Measurements from ENCODE around the gene TGIF1. TPM values are rescaled to one million over a fixed set of nuclear protein-coding genes. Genes with fewer than 3 reads are reported as not detected.
"Not testable (repeated sequence)": the region's sequence is repeated elsewhere in the genome, so short reads cannot be mapped to it uniquely, and the experiment has no call there.

TGIF1 gene
- total RNA-seq, result 7.6 and 8.8 TPM in 2 replicates

GRCh38 chr18:3450012-3450798 is at the start of gene TGIF1:
TGIF1 (plus strand) TSS chr18:3450172; CDS start chr18:3450490, 318 bp downstream.
- intact Hi-C loops (cut with micrococcal nuclease), result loop anchor here (10.0 kb wide), 1 partner anchor 875 kb away; the partner anchor contains the start of genes METTL4 and NDC80

GRCh38 chr18:3400567-3401296 is 49.2 kb upstream of the TGIF1 start:
- intact Hi-C loops (cut with micrococcal nuclease), result no loop called here

GRCh38 chr18:3401669-3402620 is 48.0 kb upstream of the TGIF1 start:
- intact Hi-C loops (cut with micrococcal nuclease), result no loop called here

- intact Hi-C loops (cut with micrococcal nuclease), result no loop called here
Observed at GRCh38 chr18:3402982-3403451, 47.0 kb upstream of the TGIF1 start.

- intact Hi-C loops (cut with micrococcal nuclease), result no loop called here
Observed at GRCh38 chr18:3405713-3406112, 44.3 kb upstream of the TGIF1 start.

- intact Hi-C loops (cut with micrococcal nuclease), result no loop called here
Observed at GRCh38 chr18:3408107-3408506, 41.9 kb upstream of the TGIF1 start.

- intact Hi-C loops (cut with micrococcal nuclease), result no loop called here
Observed at GRCh38 chr18:3409811-3410210, 40.2 kb upstream of the TGIF1 start.

- intact Hi-C loops (cut with micrococcal nuclease), result no loop called here
Observed at GRCh38 chr18:3410273-3410672, 39.7 kb upstream of the TGIF1 start.

GRCh38 chr18:3410876-3411275 is 39.1 kb upstream of the TGIF1 start:
- intact Hi-C loops (cut with micrococcal nuclease), result not testable (repeated sequence)

GRCh38 chr18:3411327-3411726 is 38.6 kb upstream of the TGIF1 start:
- intact Hi-C loops (cut with micrococcal nuclease), result no loop called here

GRCh38 chr18:3411854-3412268 is 38.1 kb upstream of the TGIF1 start:
- intact Hi-C loops (cut with micrococcal nuclease), result no loop called here

- intact Hi-C loops (cut with micrococcal nuclease), result not testable (repeated sequence)
Observed at GRCh38 chr18:3412528-3412927, 37.4 kb upstream of the TGIF1 start.

GRCh38 chr18:3415110-3415509 is 34.9 kb upstream of the TGIF1 start:
- intact Hi-C loops (cut with micrococcal nuclease), result no loop called here

GRCh38 chr18:3418083-3418482 is 31.9 kb upstream of the TGIF1 start:
- intact Hi-C loops (cut with micrococcal nuclease), result no loop called here

- intact Hi-C loops (cut with micrococcal nuclease), result no loop called here
Observed at GRCh38 chr18:3420919-3421279, 29.1 kb upstream of the TGIF1 start.

- intact Hi-C loops (cut with micrococcal nuclease), result no loop called here
Observed at GRCh38 chr18:3422905-3423304, 27.1 kb upstream of the TGIF1 start.

GRCh38 chr18:3424280-3424890 is 25.6 kb upstream of the TGIF1 start:
- intact Hi-C loops (cut with micrococcal nuclease), result no loop called here

- intact Hi-C loops (cut with micrococcal nuclease), result no loop called here
Observed at GRCh38 chr18:3425030-3425429, 24.9 kb upstream of the TGIF1 start.

- intact Hi-C loops (cut with micrococcal nuclease), result no loop called here
Observed at GRCh38 chr18:3425446-3425845, 24.5 kb upstream of the TGIF1 start.

- intact Hi-C loops (cut with micrococcal nuclease), result no loop called here
Observed at GRCh38 chr18:3426074-3426473, 23.9 kb upstream of the TGIF1 start.

GRCh38 chr18:3427944-3428343 is 22.0 kb upstream of the TGIF1 start:
- intact Hi-C loops (cut with micrococcal nuclease), result no loop called here

Data from T-helper 2 cell treated with Interferon-gamma antibody and Interleukin-4, amounts not matched to agents 100 ng/mL and 5 ng/mL, for 36 hours (primary cell).